GM06990 (cell line): Measurements from ENCODE around the gene PSPH.
A peak's percentile ranks its signal among the peaks of the same experiment; 100 is the strongest.
"Not testable (repeated sequence)": the region's sequence is repeated elsewhere in the genome, so short reads cannot be mapped to it uniquely, and the experiment has no call there.

Experiments
- DNase-seq: peaks from one replicate; pipeline ENCODE4 v3.0.0-alpha.2; 2011; ENCODE audit not compliant: insufficient read length; ENCODE audit errors: extremely low read depth
- H3K27me3 ChIP-seq: replicated peaks from 2 replicates; pipeline ENCODE4 v1.6.0; 2011; ENCODE audit warnings: low read length; ENCODE audit not compliant: control insufficient read depth, insufficient read depth
- H3K36me3 ChIP-seq: 2 replicates; pipeline ENCODE4 v1.5.1; 2011; ENCODE audit warnings: low read length; ENCODE audit not compliant: control insufficient read depth, insufficient read depth
- H3K4me3 ChIP-seq: replicated peaks from 2 replicates; pipeline ENCODE4 v1.5.1; 2011; ENCODE audit warnings: low read depth, mild to moderate bottlenecking, control low read depth, low read length
- TF ChIP-seq, protein P1 (sequence below): IDR thresholded peaks from 2 replicates; pipeline ENCODE4 v1.5.1; 2011; ENCODE audit warnings: low read length, control low read depth, mild to moderate bottlenecking, inconsistent platforms; ENCODE audit not compliant: insufficient read depth, poor library complexity, severe bottlenecking

The PSPH gene

DNA sequence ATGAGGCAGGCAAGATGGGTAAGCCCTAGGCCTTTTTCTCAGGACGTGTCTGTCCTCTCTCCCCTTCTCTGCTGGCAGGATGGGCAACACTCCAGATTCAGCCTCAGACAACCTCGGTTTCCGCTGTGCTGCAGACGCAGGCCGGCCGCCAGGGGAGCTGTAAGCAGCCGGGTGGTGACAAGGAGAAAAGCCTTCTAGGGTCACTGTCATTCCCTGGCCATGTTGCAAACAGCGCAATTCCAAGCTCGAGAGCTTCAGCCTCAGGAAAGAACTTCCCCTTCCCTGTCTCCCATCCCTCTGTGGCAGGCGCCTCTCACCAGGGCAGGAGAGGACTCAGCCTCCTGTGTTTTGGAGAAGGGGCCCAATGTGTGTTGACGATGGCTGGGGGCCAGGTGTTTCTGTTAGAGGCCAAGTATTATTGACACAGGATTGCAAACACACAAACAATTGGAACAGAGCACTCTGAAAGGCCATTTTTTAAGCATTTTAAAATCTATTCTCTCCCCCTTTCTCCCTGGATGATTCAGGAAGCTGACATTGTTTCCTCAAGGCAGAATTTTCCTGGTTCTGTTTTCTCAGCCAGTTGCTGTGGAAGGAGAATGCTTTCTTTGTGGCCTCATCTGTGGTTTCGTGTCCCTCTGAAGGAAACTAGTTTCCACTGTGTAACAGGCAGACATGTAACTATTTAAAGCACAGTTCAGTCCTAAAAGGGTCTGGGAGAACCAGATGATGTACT lies 28.4 kb upstream of the PSPH start:
- no peak for DNase-seq
- no peak overlapping the region for H3K4me3 ChIP-seq
- TF ChIP-seq, protein P1, sequence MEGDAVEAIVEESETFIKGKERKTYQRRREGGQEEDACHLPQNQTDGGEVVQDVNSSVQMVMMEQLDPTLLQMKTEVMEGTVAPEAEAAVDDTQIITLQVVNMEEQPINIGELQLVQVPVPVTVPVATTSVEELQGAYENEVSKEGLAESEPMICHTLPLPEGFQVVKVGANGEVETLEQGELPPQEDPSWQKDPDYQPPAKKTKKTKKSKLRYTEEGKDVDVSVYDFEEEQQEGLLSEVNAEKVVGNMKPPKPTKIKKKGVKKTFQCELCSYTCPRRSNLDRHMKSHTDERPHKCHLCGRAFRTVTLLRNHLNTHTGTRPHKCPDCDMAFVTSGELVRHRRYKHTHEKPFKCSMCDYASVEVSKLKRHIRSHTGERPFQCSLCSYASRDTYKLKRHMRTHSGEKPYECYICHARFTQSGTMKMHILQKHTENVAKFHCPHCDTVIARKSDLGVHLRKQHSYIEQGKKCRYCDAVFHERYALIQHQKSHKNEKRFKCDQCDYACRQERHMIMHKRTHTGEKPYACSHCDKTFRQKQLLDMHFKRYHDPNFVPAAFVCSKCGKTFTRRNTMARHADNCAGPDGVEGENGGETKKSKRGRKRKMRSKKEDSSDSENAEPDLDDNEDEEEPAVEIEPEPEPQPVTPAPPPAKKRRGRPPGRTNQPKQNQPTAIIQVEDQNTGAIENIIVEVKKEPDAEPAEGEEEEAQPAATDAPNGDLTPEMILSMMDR = no peak
- peaks cover 21% of the 10 kb centered on the region for H3K36me3 ChIP-seq
- H3K27me3 ChIP-seq = no peaks in the 10 kb centered on the region

DNA sequence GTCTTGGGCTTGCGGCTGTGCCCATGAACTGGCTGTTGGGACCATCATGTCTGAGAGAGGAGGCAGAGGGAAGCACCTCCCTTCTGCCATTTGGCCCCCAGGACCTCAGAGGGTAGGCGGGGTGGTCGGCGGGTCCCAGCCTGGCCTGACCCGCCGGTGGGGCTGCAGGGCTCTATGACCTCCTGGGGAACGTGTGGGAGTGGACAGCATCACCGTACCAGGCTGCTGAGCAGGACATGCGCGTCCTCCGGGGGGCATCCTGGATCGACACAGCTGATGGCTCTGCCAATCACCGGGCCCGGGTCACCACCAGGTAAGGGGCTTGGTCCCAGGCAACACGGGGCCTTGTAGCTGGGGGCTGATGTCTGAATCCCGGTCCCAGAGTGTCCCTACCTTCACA lies 27.0 kb upstream of the PSPH start:
- Histone ChIP-seq H3K4me3 (no peak overlapping the region), H3K27me3 (no peaks in the 10 kb centered on the region), H3K36me3 (peaks cover 19% of the 10 kb centered on the region)
- no peak for DNase-seq
- TF ChIP-seq, protein P1 = no peak

DNA sequence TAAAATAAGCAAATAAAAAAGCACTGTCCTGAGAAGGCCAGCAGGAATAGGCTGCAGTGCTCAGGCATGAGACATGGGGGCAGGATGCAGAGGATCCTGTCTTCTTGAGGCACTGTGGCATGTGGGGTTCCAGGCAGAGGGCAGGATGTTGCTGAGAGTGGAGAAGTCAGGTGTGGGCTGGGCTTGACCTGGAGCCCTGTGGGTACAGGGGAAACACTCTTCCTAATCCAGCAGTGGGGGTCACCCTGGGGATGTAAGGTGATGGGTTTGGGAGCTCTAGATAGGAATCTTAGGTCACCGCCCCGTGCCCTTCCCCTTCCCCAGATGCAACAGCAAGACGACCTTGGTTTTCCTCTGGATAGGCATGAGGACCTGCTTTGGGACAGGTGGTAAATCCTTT lies 26.4 kb upstream of the PSPH start:
- no peak overlapping the region for H3K4me3 ChIP-seq
- TF ChIP-seq, protein P1 = no peak
- H3K36me3 ChIP-seq = peaks cover 23% of the 10 kb centered on the region
- no peaks in the 10 kb centered on the region for H3K27me3 ChIP-seq
- DNase-seq = no peak

DNA sequence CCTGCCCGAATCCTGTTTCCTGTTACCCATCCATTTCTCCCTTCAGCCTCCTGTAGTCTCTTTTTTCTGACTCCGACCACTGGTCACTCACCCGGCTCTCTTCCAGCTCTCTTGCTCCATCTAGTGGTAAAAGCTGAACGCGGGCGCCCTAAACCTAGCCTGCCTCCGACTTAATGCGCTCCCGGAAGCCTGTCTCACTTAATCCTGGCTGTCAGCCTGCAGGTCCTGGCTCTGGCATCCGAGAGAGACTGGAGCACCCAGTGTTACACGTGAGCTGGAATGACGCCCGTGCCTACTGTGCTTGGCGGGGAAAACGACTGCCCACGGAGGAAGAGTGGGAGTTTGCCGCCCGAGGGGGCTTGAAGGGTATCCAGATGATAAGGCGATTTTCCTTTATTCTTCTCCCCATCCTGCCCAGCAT lies 23.1 kb upstream of the PSPH start:
- Histone ChIP-seq H3K4me3 (no peak overlapping the region), H3K27me3 (no peaks in the 10 kb centered on the region), H3K36me3 (peaks cover 19% of the 10 kb centered on the region)
- DNase-seq = peak; percentile 50
- TF ChIP-seq, protein P1 = peak; percentile 83

DNA sequence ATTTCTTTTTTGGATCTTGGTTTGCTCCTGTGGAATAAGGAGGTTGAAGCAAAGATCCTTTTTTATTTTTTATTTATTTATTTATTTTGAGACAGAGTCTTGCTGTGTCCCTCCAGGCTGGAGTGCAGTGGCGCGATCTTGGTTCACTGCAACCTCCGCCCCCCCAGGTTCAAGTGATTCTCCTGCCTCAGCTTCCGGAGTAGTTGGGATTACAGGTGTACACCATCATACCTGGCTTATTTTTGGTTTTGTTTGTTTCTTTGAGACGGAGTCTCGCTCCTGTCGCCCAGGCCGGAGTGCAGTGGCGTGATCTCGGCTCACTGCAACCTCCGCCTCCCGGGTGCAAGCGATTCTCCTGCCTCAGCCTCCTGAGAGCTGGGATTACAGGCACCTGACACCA lies 15.1 kb upstream of the PSPH start:
- DNase-seq, H3K36me3 ChIP-seq, H3K4me3 ChIP-seq, H3K27me3 ChIP-seq: not testable (repeated sequence)

DNA sequence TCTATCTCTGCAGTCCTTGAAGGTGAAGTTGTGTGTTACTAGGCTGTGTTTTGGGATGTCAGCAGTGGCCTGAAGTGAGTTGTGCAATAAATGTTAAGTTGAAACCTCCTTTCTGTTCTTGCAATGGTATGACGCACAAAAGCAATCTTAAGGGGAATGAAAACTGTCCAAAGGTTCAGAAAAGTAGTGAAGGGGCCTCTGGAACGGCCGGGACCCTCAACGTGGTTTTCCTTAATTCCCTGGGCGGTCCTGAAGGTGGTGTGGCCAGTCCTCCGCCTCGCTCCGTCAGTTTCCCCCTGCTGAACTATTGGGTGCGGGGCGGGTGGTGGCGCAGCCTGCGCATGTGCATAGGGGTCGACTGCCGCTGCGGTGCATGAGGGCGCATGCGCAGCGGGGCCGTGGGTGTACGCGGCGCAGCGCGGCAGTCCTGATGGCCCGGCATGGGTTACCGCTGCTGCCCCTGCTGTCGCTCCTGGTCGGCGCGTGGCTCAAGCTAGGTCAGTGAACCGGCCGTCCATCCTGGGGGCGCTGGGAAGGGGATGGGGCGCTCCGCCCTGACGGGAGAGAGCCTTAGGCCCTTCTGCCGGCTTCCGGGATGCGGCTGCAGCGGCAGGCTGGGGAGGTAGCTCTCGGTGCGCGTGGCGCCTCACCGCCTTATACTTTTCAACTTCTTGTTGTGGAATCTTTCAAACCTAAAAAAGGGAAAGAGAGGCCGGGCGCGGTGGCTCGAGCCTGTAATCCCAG lies 12.8 kb upstream of the PSPH start, which contains the start of gene SUMF2:
Gene SUMF2, plus strand, starts transcription at position 405 of the 744 bp plus-strand sequence. Its CDS starts 26 bp downstream, at position 431.
- peak; percentile 94 for DNase-seq
- Histone ChIP-seq H3K27me3 (no peaks in the 10 kb centered on the region), H3K36me3 (peaks cover 6% of the 10 kb centered on the region), H3K4me3 (peak within 1 kb of the TSS; percentile 94)
- TF ChIP-seq, protein P1 = no peak
